Fibroblast of the aortic adventitia (primary cell): ENCODE data around the gene LFNG. TPM values are rescaled to one million over a fixed set of nuclear protein-coding genes. Genes with fewer than 3 reads are reported as not detected.

ENCODE experiments used
- DNase-seq: peaks from one replicate; pipeline ENCODE4 v3.0.0-alpha.2; 2010; ENCODE audit warnings: low read depth
- H3K4me3 ChIP-seq: 2 replicates; pipeline ENCODE4 v1.5.1; 2011; ENCODE audit warnings: low read depth, mild to moderate bottlenecking, control low read depth, low read length, moderate library complexity
- total RNA-seq: library from RNA; depleted of rRNA; stranded (reverse); fragments of >200 nt; gene quantifications from 2 replicates; pipeline ENCODE4 v1.2.3, GENCODE V29; 2012; ENCODE audit warnings: low replicate concordance
- TF ChIP-seq, protein P1 (sequence below): IDR thresholded peaks from 2 replicates; pipeline ENCODE4 v1.5.1; 2011; ENCODE audit warnings: mild to moderate bottlenecking, low read length, control low read depth, inconsistent platforms; ENCODE audit not compliant: insufficient read depth

LFNG gene
- total RNA-seq, 1 donor: 0.72 TPM

DNA sequence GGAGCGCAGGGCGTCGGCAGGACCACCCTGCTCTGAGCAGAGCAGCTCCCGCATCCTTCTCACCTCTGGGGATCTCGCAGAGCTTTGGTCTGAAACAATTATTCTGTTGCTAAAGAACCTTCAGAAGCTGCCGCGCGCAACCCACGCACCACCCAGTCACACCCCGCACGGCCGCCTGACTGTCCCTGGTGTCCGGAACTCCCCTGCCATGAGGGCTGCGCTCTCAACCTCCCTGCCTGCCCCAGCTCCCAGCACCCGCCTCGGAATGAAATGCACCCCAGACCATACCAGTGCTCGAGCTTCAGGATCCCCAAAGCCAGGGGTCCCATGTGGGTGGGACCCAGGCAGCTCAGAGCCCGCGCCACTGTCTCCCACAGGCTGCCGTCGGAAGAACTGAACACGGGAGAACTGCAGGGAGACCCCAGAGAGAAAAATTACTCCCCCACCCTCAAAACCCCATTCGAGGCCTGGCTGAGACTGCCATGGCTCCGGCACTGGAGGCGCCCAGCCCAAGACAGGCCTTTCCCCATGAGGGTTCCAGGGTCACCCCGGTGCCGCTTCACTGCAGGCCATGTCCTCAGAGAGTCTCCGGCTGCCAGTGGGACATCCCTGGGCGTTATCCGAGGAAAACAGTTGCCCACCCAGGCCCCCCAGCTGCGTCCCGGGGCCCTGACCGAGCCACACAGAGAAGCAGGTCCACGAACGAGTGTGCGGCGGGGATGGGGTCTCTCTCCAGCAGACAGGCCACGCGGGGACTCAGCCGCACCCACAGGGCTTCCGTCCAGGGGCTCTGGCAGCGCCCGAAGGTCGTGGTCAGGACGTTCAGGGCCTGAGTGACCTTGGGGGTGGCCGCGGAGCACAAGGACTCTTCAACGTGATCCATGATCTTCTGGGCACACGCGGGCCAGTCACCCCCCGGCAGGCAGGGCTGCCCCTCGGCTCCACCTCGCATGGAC lies 23.6 kb downstream of the LFNG start:
- DNase-seq: no peak

GRCh38 chr7:2544541-2545188 lies 25.1 kb downstream of the LFNG start:
- H3K4me3 ChIP-seq: no peak overlapping the region
- TF ChIP-seq, protein P1, sequence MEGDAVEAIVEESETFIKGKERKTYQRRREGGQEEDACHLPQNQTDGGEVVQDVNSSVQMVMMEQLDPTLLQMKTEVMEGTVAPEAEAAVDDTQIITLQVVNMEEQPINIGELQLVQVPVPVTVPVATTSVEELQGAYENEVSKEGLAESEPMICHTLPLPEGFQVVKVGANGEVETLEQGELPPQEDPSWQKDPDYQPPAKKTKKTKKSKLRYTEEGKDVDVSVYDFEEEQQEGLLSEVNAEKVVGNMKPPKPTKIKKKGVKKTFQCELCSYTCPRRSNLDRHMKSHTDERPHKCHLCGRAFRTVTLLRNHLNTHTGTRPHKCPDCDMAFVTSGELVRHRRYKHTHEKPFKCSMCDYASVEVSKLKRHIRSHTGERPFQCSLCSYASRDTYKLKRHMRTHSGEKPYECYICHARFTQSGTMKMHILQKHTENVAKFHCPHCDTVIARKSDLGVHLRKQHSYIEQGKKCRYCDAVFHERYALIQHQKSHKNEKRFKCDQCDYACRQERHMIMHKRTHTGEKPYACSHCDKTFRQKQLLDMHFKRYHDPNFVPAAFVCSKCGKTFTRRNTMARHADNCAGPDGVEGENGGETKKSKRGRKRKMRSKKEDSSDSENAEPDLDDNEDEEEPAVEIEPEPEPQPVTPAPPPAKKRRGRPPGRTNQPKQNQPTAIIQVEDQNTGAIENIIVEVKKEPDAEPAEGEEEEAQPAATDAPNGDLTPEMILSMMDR: no peak
- DNase-seq: no peak

More for the DNA sequence above, 23.6 kb downstream of the LFNG start:
- TF ChIP-seq, protein P1: no peak
- H3K4me3 ChIP-seq: no peak overlapping the region

- no peak overlapping the region for H3K4me3 ChIP-seq
- DNase-seq: no peak
- TF ChIP-seq, protein P1: no peak
Observed at GRCh38 chr7:2545746-2546425, 26.3 kb downstream of the LFNG start.

GRCh38 chr7:2546776-2547586 lies 27.4 kb downstream of the LFNG start:
- no peak for DNase-seq
- TF ChIP-seq, protein P1: no peak
- H3K4me3 ChIP-seq: no peak overlapping the region

- no peak for DNase-seq
- TF ChIP-seq, protein P1: no peak
Observed at GRCh38 chr7:2551418-2551817, 31.8 kb downstream of the LFNG start.

DNA sequence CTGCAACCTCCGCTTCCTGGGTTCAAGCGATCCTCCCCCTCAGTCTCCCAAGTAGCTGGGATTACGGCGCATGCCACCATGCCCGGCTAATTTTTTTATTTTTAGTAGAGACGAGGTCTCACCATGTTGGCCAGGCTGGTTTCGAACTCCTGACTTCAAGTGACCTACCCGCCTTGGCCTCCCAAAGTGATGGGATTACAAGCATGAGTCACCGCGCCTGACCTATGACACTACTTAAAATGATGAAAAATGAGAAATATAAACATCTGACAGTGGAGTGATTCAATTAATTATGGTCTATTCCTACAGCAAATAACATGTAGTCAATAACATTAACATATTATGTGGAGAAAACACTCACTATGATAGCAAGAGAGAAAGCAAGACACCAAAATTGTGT lies 33.5 kb downstream of the LFNG start:
- TF ChIP-seq, protein P1: no peak
- no peak for DNase-seq
- H3K4me3 ChIP-seq: no peak overlapping the region

More at GRCh38 chr7:2551418-2551817, 31.8 kb downstream of the LFNG start:
- no peak overlapping the region for H3K4me3 ChIP-seq
